Measurements from ENCODE around the gene GLT1D1. TPM values are rescaled to one million over a fixed set of nuclear protein-coding genes. Genes with fewer than 3 reads are reported as not detected.

Gene GLT1D1
- total RNA-seq, 1 experiment from 2014 or later, result not detected

- H3K36me3 ChIP-seq (ENCODE audit: control insufficient read depth in 1 of 2, insufficient read depth in 2 of 2, low read length in 2 of 2), result peaks cover 5 to 14% of the 10 kb centered on the region in 2 experiments; a peak in 2 of 4 replicates
- BruUV-seq (replicated peaks), result no TSS peak
- no peak overlapping the region for H3K9ac ChIP-seq (ENCODE audit: low read length)
- no peak overlapping the region for H2AFZ ChIP-seq (ENCODE audit: low read depth, low read length, poor library complexity, severe bottlenecking)
- H3K4me2 ChIP-seq (ENCODE audit: low read length), result no peak overlapping the region
- H3K27ac ChIP-seq (ENCODE audit: low read depth, low read length), result no peak overlapping the region
- CTCF ChIA-PET, result no interaction called here
- H4K20me1 ChIP-seq (ENCODE audit: insufficient read depth), result no peaks in the 10 kb centered on the region
- peaks cover 100% of the 10 kb centered on the region for H3K79me2 ChIP-seq (ENCODE audit: insufficient read depth, low read length)
- ATAC-seq, result no peak
- TF ChIP-seq ZFX (IDR thresholded peaks at IDR 0.05) (no peak), TCF7L2 (IDR thresholded peaks at IDR 0.05; ENCODE audit: borderline replicate concordance, extremely low read depth, insufficient read depth, insufficient read length) (no peak), EZH2 (IDR thresholded peaks at IDR 0.05) (no peak), CEBPB (IDR thresholded peaks at IDR 0.05; ENCODE audit: low read depth) (no peak), SP1 (IDR thresholded peaks at IDR 0.05; ENCODE audit: low read depth) (no peak), FOSL1 (IDR thresholded peaks at IDR 0.05; ENCODE audit: low read depth) (no peak), MAX (IDR thresholded peaks at IDR 0.05) (no peak), ELF1 (IDR thresholded peaks at IDR 0.05; ENCODE audit: borderline replicate concordance, low read depth) (no peak), EZH2phosphoT487 (IDR thresholded peaks at IDR 0.05; ENCODE audit: borderline replicate concordance) (no peak), SRF (IDR thresholded peaks at IDR 0.05; ENCODE audit: low read depth) (no peak), ATF3 (IDR thresholded peaks at IDR 0.05) (no peak), REST (IDR thresholded peaks at IDR 0.05; ENCODE audit: low read depth) (no peak), ZNF274 (IDR thresholded peaks at IDR 0.05; ENCODE audit: low read depth, low read length) (no peak), SIN3A (IDR thresholded peaks at IDR 0.05; ENCODE audit: low read depth) (no peak), POLR2AphosphoS5 (IDR thresholded peaks at IDR 0.05; ENCODE audit: low read depth, low read length) (no peak), ZBTB33 (IDR thresholded peaks at IDR 0.05; ENCODE audit: extremely low read depth, insufficient replicate concordance, low read length) (no peak), JUND (IDR thresholded peaks at IDR 0.05) (no peak), RAD21 (IDR thresholded peaks at IDR 0.05; ENCODE audit: low read depth) (no peak), POLR2A (IDR thresholded peaks at IDR 0.05; ENCODE audit: borderline replicate concordance, extremely low read depth, insufficient read depth, insufficient read length) (no peak)
- POLR2A ChIA-PET, result no interaction called here
- RAD21 ChIA-PET (ENCODE audit: low non-redundant PET in 1 of 2, low total read pairs in 2 of 2, uncharacterized antibody in 2 of 2, unreplicated experiment in 2 of 2), result no interaction called here
- DNase-seq (ENCODE audit: low read depth, low spot score), result no peak
- no peaks in the 10 kb centered on the region for H3K4me1 ChIP-seq (ENCODE audit: control insufficient read depth in 1 of 2, insufficient read depth in 2 of 2, low read length in 2 of 2)
- no peaks in the 10 kb centered on the region for H3K9me2 ChIP-seq (ENCODE audit: insufficient read depth)
- intact Hi-C loops (cut with micrococcal nuclease), result no loop called here
- H3K9me3 ChIP-seq (ENCODE audit: control insufficient read depth in 1 of 2, insufficient read depth in 1 of 2, low read depth in 1 of 2, low read length in 2 of 2), result no peaks in the 10 kb centered on the region
- no peak overlapping the region for H3K4me3 ChIP-seq (replicated peaks in 1 of 2; ENCODE audit: low read depth in 1 of 2, low read length in 2 of 2)
- H3K27me3 ChIP-seq (ENCODE audit: insufficient read depth, low read length), result no peaks in the 10 kb centered on the region
Measured at GRCh38 chr12:128815779-128816642, 37.3 kb upstream of the GLT1D1 start.
